Activated CD4-positive, alpha-beta T cell treated with anti-CD3 and anti-CD28 coated beads, Interleukin-10, Interleukin-2, amounts not matched to agents 100 ng/mL and 50 ng/mL, durations not matched to agents 16 hours and 8 hours (primary cell): ENCODE measurements around the gene STK38L.

Source experiments
- DNase-seq: peaks from one replicate; pipeline ENCODE4 v3.0.0-alpha.2; 2020

Gene STK38L

DNA sequence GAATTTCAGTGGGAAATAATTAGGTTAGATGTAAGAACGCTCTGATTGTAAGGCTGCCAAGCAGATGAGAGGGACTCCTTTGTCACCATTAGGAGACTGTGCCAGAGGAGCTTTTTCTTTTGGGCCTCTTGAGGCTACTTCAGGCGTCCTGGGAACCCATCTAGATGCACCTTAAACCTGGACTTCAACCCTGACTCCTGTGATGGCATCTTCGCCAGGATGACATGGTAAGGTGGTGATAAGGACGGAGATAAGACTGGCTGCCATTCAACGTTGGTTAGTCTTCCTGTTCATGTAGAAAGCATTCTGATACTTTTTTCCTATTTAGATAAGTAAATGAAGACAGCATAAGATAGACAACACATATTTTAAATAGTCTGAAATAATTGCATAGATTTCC lies 36.3 kb downstream of the STK38L start:
- no peak for DNase-seq

DNA sequence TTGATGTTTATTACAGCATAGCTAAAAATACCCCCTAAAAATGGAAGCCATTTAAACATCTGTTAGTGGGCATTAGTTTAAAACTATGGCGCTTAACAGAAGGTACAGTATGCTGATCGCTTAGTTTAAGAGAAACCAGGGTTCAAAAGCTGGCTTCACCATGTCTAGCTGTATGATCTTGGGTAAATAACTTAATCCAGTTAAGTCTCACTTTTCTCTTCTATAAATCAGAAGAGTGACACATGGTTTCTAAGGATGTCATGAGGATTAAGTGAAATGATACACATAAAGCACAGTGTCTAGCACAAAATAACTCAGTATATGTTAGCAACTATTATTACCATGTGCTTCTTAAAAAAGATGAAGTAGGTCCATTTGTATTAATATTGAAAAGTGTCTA lies 38.7 kb downstream of the STK38L start:
- no peak for DNase-seq

DNA sequence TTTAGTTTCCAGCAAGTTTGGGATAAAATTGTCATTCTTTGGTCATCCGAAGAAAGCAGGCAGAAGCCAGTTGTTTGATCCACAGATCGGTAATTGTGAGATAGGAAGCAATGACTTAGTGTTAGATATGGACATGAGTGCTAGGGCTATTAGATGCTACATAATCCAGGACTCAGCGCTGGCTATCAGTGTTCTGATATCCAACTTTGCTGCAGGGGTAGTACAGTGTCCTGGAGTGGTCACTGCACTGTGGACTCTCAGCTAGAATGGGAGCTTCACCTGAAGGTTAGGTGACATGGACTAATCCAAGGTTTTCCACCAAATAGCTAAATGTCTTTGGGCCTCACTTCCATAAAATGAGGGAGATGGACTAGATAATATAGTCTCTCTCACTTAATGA lies 39.9 kb downstream of the STK38L start:
- no peak for DNase-seq

DNA sequence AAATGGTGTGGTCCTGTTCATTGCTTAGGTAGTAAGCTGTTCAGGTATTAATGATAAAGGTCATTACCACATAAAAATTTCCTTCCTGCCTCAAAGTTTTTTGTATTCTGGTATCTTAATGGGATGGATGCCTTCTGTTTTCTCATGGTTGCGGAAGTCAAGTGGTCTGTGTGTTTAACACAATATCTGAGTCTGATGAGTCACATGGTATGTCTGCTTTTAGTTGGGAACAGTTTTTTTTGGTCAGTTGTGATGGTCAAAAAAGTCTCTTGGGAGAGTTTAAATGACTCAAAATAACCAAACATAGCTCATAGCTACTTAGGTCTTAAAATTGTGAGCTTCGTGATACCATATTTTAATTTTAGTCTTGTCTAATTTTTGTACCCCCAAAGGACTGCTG lies 40.7 kb downstream of the STK38L start:
- no peak for DNase-seq

DNA sequence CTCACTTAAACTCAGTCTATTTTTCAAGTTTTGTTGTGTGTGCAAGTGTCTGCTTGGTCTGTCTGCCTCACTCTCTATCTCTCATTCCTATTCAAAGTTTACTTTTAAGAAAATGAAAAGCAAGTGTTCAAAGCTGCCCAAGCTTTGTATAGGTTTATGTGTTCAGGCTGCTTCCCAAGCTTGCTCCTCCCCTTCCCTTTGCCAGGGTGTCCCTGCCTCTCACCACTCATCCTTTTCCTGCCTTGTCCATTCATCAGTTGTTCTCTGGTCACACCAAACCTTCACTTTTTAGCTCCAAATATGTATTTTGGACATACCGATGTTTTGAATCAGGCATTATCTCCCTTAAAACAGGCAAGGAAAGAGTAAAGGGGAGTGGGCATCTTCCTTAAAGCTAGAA lies 41.3 kb downstream of the STK38L start:
- no peak for DNase-seq

DNA sequence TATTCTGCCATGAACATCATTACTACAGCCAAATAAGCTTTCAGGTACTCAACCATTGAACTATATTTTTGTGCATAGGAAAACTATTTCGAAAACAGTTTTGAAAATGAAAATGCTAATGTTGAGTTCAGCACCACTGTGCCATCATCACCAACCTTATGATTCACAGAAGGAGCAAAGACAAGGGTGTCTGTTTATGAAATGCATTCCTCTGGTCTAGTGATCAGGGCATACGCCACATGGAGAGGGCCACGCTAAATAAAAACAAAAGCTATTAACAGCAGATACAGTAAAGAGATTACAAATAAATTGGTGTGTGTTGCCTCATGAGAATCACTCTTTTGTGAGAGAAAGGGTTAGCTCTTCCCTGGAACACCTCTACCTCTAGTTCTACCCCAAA lies 45.3 kb downstream of the STK38L start:
- no peak for DNase-seq

DNA sequence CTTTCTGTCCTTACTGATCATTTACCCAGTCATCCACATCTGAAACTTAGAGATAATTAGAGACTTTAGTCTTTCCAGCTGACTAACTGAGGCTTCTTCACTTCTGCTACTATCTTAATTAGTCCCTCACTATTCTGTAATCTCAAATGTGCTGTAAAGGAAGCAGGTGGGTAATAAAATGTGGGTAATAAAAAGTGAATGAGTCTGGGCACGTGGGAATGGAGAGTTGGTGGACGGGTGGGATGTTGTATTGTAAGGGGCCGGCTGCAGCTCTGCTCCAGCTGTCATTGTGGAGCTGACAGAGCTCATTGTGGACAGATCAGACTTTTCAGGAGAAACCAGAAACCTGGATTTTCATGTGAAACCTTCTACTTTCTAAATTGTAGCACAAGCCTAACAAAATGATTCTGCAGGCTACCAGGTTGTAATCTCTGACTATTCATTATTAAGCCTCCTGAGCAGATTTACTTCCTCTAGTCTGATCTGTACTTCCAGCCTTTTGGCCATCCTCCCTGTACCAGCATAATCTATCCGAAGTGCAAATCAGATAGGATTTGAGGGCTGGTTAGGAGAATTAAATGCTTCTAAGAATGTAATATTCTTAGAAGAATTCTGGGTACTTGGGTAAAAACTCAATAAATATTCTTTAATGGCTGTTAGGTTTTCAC lies 46.5 kb downstream of the STK38L start:
- DNase-seq = no peak

DNA sequence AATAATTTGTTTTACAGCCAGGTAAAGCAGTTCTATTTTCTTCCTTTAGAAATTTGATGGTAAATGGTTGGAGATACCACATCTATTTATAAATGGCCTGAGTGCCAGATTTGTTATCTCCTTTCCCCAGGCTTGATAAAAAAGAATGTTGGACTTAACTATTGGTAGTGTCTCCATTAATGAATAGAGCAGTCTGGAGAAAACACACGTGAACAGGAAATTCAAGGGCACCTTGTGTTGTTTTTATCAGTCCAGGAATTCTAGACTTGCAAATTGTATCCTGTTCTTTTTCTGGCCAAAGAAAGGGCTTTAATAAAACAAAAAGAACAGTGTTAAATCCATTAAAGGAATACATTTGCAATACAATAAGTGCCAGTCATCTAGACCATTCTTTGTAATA lies 47.8 kb downstream of the STK38L start:
- DNase-seq = no peak

DNA sequence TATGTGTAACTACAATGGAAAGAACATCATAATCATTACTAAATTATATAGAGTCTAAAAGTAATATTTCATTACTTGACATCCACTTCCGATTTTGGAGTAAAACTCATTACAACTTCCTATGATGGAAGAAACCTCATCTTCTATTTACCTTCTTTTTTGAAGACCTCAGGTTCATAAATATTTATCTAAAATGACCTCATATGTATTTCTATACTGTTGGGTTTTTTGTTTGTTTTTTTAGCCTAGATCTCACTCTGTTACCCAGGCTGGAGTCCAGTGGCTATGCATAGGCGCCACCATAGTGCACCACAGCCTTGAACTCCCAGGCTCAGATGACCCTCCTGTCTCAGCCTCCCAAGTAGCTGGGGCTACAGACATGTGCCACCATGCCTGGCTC lies 48.6 kb downstream of the STK38L start:
- DNase-seq = no peak

DNA sequence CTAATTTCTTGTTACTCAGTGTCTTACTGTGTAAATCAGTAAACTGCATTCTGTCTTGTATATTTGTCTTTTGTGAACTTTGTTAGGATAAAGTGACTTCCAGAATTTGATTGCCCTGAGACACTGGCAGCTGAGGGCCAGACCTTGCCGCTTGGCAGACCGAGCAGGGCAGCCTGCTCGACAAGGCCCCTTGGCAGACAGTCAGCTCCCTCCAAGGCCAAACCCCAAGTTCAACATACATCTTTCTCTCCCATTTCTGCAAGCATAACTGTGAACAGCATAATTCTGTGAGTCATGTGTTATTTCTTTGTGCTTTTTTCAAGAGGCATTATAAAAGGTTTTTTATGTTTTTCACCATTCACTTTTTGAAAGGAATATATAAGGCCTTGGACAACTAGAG lies 49.4 kb downstream of the STK38L start:
- no peak for DNase-seq

DNA sequence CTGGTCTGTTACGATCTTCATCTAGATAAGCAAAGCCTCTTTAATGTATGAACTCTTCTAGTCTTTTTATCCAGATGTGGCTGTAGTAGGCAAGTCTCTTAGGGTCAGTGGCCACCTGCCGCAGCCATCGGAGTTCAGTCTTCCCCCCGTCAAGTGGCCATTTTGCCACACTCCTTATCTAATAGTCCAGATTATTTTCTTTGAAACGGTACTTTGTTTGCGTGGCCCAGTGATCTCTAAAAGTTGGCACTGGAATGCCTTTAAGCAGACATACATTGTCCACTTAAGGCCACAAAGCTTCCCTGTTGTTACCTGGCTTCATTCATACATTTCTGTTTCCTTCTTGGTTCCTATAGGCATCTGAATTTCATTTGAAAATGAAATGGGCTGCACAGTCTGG lies 52.6 kb downstream of the STK38L start:
- no peak for DNase-seq

DNA sequence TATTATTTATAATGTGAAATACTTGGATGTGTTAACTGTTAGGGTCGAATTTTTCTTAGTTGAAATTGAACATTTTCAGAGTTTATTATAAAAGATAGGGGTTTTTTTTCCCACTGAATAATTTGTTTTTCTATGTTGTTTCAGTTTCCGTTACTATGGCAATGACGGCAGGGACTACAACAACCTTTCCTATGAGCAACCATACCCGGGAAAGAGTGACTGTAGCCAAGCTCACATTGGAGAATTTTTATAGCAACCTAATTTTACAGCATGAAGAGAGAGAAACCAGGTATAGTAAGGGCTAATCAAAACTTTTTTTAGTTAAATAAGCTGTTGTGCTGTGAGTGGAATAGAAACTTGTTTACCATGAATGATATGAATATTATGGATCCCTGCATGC lies 53.5 kb downstream of the STK38L start:
- DNase-seq = peak; percentile 9

DNA sequence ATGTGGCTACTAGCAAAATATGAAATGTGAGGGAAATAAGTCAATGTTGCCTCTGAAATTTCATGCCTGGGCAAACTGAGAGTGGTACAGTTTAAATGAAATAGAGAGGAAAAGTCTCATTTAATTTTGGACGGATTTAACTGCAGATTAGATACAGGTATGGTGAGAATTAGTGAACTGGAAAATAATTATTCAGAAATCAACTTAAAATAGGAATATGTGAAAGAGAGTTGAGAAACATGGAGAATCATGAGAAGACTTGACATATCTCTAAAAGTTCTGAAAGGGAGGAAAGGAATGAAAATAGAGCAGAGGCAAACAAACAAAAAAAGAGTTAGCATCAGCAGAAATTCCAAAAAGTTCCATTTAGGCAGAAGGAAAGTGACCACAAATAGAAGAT lies 55.0 kb downstream of the STK38L start:
- DNase-seq = no peak

DNA sequence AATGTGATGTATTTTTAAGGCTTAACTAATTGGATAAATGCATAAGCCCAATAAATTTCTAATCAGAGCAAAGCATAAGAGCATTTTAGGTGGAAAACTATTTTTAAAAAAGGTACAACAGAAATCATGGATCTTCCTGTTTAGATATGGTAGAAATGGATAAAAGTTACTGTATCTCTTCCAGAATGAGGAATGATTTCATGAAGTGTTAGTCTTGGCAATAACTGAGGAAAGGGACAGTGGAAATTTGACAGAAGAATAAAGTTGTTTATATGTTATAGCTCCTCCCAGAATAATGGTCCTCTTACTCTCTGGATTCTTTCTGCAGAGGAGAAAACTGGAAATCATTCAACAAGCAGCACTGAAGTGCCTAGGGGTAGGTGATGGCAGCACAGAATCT lies 56.1 kb downstream of the STK38L start:
- no peak for DNase-seq

DNA sequence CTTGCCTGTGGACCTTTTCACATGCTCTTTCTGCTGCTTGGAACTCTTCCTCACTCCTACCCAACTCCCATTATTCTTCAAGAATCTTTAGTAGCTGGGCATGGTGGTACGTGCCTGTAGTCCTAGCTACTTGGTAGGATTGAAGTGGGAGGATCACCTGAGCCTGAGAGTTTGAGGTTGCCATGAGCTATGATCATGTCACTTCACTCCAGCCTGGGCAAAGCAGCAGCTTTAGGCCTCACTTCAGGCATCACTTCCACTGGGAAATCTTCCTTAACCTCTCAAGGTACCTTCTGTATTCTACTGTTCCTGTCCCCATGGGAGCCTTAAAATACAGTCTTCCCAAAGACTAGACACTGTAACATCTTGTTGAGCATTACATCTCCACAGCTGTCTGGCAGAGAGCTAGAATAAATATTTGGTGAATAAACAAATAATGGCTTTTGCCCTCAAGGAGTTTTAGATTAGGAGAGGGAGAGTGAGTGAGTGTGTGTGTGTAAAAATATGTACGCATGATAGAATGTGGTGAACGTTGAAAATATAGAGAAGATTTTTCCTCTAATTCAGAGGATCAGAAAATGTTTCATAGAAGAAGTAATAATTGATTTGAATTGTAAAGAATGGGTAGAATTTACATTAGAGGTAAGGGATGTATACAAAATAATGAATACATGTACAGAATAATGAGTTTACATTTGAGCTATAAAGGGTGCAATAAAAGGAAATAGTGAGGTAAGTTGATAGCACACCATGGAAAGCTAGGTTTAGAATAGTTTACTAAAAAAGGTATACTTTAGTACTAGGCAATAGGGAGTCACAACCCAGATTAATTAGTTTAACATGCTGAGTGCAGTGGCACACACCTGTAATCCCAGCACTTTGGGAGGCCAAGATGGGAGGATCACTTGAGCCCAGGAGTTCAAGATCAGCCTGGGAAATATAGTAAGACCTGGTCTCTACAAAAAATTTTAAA lies 59.3 kb downstream of the STK38L start:
- DNase-seq = no peak

DNA sequence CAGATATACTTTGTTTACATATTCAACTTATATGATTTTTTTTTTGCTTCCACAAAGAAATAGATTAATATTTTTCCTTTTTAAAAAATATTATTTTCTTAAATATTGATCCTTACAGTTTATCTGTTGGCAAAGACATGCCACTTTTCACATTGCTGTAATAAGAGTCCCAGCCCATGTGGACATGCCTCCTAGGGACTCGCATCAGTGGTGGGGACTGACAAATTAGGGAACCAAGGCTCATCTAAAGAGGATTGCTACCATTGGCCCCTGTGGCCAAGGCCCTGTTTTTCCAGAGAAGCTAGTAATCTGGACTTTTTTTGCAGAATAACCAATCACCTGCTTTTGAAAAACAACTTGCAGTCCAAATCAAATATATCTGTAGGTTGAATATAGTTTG lies 60.8 kb downstream of the STK38L start:
- no peak for DNase-seq

DNA sequence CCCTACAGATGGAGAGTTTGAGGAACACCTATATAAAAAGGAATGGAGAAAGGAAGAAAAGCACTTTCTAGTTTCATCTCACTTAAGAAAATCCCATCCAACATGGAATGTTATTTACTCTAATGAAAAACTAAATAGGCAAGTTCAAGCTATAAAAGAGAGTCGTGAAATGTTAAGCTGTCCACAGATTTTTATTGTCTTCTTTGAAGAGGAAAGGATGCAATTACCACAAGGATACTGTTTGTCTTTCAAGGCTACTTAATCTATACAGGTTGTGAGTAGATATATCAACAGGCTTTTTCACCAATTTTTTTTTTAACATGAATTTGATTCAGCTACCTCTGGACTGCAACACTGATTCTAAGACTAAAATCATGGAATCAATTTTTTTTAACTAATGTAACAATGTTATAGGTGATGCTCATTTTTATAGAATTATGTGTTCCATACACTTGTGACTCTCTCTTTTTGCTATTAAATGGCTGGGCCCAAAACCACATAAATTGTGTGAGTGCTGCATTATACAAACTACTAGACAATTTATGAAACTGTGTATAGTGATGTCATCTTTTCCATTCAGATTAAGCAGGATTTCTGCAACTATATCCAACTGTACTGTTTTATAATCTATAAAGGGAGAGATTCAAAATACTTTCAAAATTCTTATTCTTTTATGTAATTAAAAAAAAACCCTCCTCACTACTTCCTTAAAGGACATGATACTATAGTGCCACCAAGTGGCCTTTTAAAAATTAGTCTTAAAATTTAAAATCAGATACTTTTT lies 61.8 kb downstream of the STK38L start:
- DNase-seq = peak; percentile 36

DNA sequence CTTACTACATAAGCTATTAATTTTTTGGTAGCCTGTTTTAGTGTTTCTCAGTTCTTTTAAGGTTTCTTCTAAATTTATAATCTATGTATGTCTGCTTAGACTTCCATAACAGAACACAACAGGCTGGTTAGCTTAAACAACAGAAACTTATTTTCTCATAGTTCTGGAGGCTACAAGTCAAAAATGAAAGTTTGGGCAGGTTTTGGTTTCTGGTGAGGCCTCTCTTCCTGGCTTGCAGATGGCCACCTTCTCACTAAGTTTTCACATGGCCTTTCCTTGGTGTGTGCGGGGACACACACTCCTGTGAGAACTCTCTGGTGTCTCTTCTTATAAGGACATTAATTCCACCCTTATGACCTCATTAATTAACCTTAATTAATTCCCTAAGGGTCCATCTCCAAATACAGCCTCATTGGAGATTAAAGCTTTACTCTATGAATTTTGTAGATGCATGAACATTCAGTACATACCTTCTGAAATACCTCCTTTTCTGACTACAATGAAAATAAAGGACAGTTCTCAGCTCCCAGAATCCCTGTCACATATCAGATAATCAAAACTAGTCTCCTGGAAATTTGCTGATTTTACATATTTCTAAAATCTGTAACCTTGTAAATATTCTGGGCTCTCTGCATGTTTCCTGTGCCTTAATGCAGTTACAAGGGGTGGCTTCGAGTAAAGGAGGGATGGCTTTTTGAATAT lies 65.4 kb downstream of the STK38L start:
- no peak for DNase-seq

DNA sequence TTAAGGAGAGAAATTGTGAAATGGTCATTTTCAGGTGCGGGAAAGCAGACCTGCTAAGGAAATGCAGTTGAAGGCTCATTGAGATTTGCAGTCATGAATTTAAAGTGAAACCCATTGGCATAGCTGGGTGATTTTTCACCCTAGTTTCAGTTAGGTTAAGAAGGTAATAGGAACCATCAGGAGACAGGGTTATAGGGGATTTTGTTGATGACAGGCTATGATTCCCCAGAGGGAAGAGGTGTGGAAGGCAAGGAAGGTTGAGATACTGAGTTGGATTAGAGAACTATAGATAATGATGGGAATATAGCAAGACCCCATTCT lies 65.9 kb downstream of the STK38L start:
- DNase-seq = no peak

DNA sequence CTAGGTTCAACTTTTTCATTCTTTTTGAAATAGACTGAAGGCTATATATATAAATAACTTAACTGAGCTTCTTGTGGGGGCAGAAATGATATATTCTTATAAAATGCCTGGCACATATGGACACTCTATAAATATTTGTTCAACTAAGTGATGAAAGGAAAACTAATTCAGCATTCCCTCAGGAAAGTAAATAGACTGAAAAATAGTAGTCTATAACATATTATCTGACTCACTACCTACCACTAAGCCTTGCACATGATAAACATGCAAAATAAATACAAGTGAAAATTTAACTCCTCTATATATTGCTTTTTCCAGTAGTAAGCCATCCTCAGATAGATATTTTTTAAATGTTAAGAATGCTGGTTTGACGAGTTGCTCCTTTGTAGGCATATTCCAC lies 72.9 kb downstream of the STK38L start:
- no peak for DNase-seq

DNA sequence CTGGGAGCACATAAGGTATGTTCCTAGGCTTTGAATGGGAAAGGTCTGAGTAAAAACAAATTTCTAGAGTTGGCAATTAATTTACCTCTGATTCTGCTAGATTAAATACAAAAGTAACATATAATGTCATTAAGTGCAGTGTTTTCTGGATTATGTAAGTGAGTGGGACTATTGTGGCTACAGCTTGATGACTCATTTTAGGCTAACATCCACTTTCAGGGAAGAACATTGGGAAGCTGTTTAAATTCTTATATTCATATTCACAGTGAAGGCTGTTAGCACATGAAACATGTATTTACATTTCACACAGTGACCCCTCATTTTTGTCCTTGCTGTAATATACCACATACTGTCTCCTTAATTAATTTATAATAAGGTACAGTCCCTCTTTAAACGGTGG lies 75.3 kb downstream of the STK38L start:
- DNase-seq = no peak

DNA sequence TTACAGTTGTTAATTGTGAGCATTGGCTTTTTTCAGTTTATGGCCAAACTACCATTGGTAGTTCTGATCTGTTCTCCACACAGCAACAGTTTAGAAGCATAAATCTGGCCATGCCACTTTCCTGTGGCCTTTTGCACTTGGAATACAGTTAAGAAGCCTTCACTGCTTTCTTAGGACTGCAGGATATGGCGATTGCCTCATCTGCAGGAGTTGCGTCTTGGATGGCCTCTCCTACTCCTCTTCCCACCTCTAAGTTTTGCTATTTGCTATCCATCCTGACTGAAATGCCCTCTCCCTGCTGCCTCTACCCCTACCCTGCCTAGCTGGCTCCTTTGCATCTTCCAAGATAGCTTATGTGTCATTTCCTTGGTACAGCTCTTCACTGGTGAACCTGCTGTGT lies 75.8 kb downstream of the STK38L start:
- DNase-seq = no peak

DNA sequence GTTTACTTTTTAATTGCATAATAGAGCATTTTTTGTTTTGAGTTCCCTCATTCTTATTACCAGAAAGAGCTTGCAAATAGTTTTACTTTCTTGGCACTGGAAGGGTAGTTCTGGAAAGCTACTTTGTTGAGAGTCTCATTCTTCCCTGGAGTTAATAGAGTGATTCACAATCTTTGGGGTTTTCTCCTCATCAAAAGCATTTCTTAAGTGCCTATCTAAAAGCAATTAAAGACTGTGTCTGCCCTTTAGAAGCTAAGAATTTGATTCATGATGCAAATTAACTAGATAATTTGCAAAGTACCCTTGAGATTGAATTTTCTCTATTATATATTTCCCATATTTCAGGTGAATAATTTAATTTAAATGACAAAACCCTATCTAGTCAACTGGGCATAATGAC lies 80.4 kb downstream of the STK38L start:
- no peak for DNase-seq
